GM12874 (cell line): ENCODE data around the gene RILPL1.

Source experiments
- CTCF ChIP-seq: IDR thresholded peaks from 2 replicates; pipeline ENCODE4 v1.5.1; 2011; ENCODE audit warnings: low read depth, mild to moderate bottlenecking, control low read depth, low read length, moderate library complexity; ENCODE audit not compliant: insufficient read depth

The RILPL1 gene

GRCh38 chr12:123421314-123421713 is 112.2 kb downstream of the RILPL1 start:
- TF ChIP-seq CTCF = no peak
